Measurements from ENCODE around the gene AP2A2. TPM values are rescaled to one million over a fixed set of nuclear protein-coding genes. Genes with fewer than 3 reads are reported as not detected.
A peak's percentile ranks its signal among the peaks of the same experiment; 100 is the strongest.

Gene AP2A2
- total RNA-seq, 1 experiment from 2014 or later = 123 TPM

DNA sequence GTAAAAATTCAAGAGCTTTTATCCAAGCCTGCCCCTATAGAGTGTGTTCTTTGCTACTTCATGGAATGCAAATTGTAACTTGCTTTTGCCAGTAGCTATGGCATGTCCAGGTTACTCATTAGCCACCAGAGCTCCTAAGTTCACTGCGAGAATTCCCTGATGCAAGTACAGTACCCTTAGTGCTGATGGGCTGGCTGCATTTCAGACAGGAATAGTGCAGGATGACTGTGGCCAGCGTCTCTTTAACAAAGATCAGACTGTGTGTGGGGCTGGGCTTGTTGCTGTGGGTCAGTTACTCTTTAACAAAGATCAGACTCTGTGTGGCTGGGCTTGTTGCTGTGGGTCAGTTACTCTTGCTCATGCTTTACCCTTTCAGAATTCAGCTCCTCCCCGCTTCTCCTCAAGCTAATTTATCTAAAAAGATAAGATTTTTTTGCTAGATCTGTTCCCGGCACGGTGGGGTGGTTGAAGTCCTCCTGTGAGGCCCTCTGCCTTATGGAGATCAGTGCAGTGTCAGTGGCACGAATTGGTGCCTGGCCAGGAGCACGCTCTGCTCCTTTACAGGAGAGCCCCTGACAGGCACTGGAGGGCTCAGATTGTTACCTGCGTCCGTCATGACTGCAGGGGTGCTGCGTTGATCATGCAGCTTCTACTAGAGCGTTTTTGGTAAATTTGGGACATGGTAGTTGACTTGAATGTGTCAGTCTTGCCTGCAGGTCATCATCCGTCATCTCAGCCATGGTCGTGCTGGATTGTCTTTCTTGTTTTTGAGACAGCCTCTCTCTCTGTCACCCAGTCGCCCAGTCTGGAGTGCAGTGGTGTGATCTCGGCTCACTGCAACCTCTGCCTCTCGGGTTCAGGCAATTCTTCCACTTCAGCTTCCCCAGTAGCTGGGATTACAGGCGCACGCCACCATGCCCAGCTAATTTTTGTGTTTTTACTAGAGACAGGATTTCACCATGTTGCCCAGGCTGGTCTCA is 27.0 kb downstream of the AP2A2 start:
- CTCF ChIA-PET = no interaction called here
- BruUV-seq (replicated peaks) = no TSS peak
- ATAC-seq (peak; percentile 52; the same call in 1 of the 2 replicates), DNase-seq (ENCODE audit: low read depth, low spot score) (no peak)
- POLR2A ChIA-PET = no interaction called here
- H3K27me3 ChIP-seq (ENCODE audit: control insufficient read depth, insufficient read depth, low read length) = no peaks in the 10 kb centered on the region
- H3K4me1 ChIP-seq (ENCODE audit: control insufficient read depth, insufficient read depth, low read length) = peaks cover 6% of the 10 kb centered on the region; the same call in 1 of the 2 replicates
- in situ Hi-C loops (cut with HindIII; ENCODE audit: low pct_unique_long_range_greater_than_20kb, low sequenced_read_pairs) (no loop called here), intact Hi-C loops (cut with micrococcal nuclease; ENCODE audit: unreplicated experiment) (no loop called here)
- H3K36me3 ChIP-seq (ENCODE audit: control insufficient read depth, insufficient read depth, low read length) = no peaks in the 10 kb centered on the region
- H3K9me3 ChIP-seq (ENCODE audit: control insufficient read depth, insufficient read depth, low read depth, low read length) = no peaks in the 10 kb centered on the region
- TF ChIP-seq SIN3A (IDR thresholded peaks at IDR 0.05; ENCODE audit: borderline replicate concordance, insufficient read depth, low read depth, low read length) (no peak), POLR2AphosphoS5 (IDR thresholded peaks at IDR 0.05; ENCODE audit: low read depth, low read length) (no peak), REST (IDR thresholded peaks at IDR 0.05; ENCODE audit: insufficient read depth in 1 of 2, low read depth in 2 of 2, low read length in 1 of 2) (no peak), TCF7L2 (IDR thresholded peaks at IDR 0.05; ENCODE audit: low read depth, low read length) (no peak), CTCF (IDR thresholded peaks at IDR 0.05) (no peak)
- H3K4me3 ChIP-seq (ENCODE audit: low read depth in 2 of 2, low read length in 2 of 2) = no peak overlapping the region
- H3K27ac ChIP-seq (ENCODE audit: low read length) = no peak overlapping the region

GRCh38 chr11:953512-953911 is 27.8 kb downstream of the AP2A2 start:
- ChIA-PET POLR2A (no interaction called here), CTCF (no interaction called here)
- TF ChIP-seq CTCF (IDR thresholded peaks at IDR 0.05) (no peak), TCF7L2 (IDR thresholded peaks at IDR 0.05; ENCODE audit: low read depth, low read length) (no peak), SIN3A (IDR thresholded peaks at IDR 0.05; ENCODE audit: borderline replicate concordance, insufficient read depth, low read depth, low read length) (no peak), POLR2AphosphoS5 (IDR thresholded peaks at IDR 0.05; ENCODE audit: low read depth, low read length) (no peak), REST (IDR thresholded peaks at IDR 0.05; ENCODE audit: insufficient read depth in 1 of 2, low read depth in 2 of 2, low read length in 1 of 2) (no peak)
- no peak overlapping the region for H3K27ac ChIP-seq (ENCODE audit: low read length)
- DNase-seq (ENCODE audit: low read depth, low spot score) = no peak
- no peak overlapping the region for H3K4me3 ChIP-seq (ENCODE audit: low read depth in 2 of 2, low read length in 2 of 2)
- peaks cover 6% of the 10 kb centered on the region; the same call in 1 of the 2 replicates for H3K4me1 ChIP-seq (ENCODE audit: control insufficient read depth, insufficient read depth, low read length)
- no peaks in the 10 kb centered on the region for H3K9me3 ChIP-seq (ENCODE audit: control insufficient read depth, insufficient read depth, low read depth, low read length)
- in situ Hi-C loops (cut with HindIII; ENCODE audit: low pct_unique_long_range_greater_than_20kb, low sequenced_read_pairs) = no loop called here
- no peaks in the 10 kb centered on the region for H3K27me3 ChIP-seq (ENCODE audit: control insufficient read depth, insufficient read depth, low read length)
- BruUV-seq (replicated peaks) = no TSS peak
- no peaks in the 10 kb centered on the region for H3K36me3 ChIP-seq (ENCODE audit: control insufficient read depth, insufficient read depth, low read length)
- intact Hi-C loops (cut with micrococcal nuclease; ENCODE audit: unreplicated experiment) = no loop called here
- no peak for ATAC-seq
